H1 (cell line): ENCODE results near the gene GNAL. TPM values are rescaled to one million over a fixed set of nuclear protein-coding genes. Genes with fewer than 3 reads are reported as not detected.
A peak's percentile ranks its signal among the peaks of the same experiment; 100 is the strongest.

Experiments used
- CTCF ChIA-PET: fragments of 300-600 bp; sonication (Branson Sonifier 250); formaldehyde crosslinking; loops from one replicate; lab custom pipeline; 2021; ENCODE audit not compliant: partially characterized antibody; lab: Charles Lee
- POLR2A ChIA-PET: fragments of 300-600 bp; sonication (Branson Sonifier 250); formaldehyde crosslinking; loops from one replicate; lab custom pipeline; 2021; ENCODE audit warnings: inconsistent platforms; ENCODE audit not compliant: partially characterized antibody; lab: Charles Lee
- DNase-seq, 2 experiments: peaks; one replicate each; pipeline versions ENCODE4 v3.0.0 to v3.0.0-alpha.2; 2010 to 2022; ENCODE audit warnings: low spot score in 2 of 2, low read depth in 1 of 2, mixed read lengths in 1 of 2
- FAIRE-seq: peaks from 2 replicates; lab custom pipeline; 2011; peaks lifted over from hg19 to GRCh38; lab: Jason Lieb, UNC
- H2AFZ ChIP-seq: 2 replicates; pipeline ENCODE4 v1.8.1; 2012; ENCODE audit warnings: low read length, inconsistent platforms
- H2AK5ac ChIP-seq: 2 replicates; pipeline ENCODE4 v1.6.1; 2013; ENCODE audit warnings: low read depth, low read length
- H2BK120ac ChIP-seq: replicated peaks from 2 replicates; pipeline ENCODE3; 2013; ENCODE audit warnings: low read depth, low read length, inconsistent platforms
- H2BK12ac ChIP-seq: 2 replicates; pipeline ENCODE4 v1.6.1; 2013; ENCODE audit warnings: low read depth, low read length
- H2BK15ac ChIP-seq: 2 replicates; pipeline ENCODE4 v1.6.1; 2013; ENCODE audit warnings: low read length
- H2BK20ac ChIP-seq: 2 replicates; pipeline ENCODE4 v1.6.1; 2013; ENCODE audit warnings: low read length
- H2BK5ac ChIP-seq: 2 replicates; pipeline ENCODE4 v1.6.1; 2013; ENCODE audit warnings: low read depth, low read length
- H3K14ac ChIP-seq: 2 replicates; pipeline ENCODE4 v1.6.1; 2013; ENCODE audit warnings: inconsistent platforms; ENCODE audit not compliant: insufficient read length
- H3K18ac ChIP-seq: 2 replicates; pipeline ENCODE4 v1.6.1; 2013; ENCODE audit warnings: low read length; ENCODE audit errors: extremely low read depth
- H3K23ac ChIP-seq: 2 replicates; pipeline ENCODE4 v1.6.1; 2013; ENCODE audit warnings: inconsistent platforms; ENCODE audit not compliant: insufficient read length
- H3K23me2 ChIP-seq: 2 replicates; pipeline ENCODE4 v1.6.1; 2013; ENCODE audit warnings: low read depth, low read length
- H3K27ac ChIP-seq: 2 replicates; pipeline ENCODE4 v1.6.1; 2011; ENCODE audit warnings: low read depth, low read length, inconsistent platforms
- H3K27me3 ChIP-seq, 4 experiments: replicated peaks in 1 of 4; 1 replicate in 1 of 4; 2 replicates in 3 of 4; pipeline versions ENCODE4 v1.6.1 to v1.8.1; 2011 to 2013; ENCODE audit warnings: low read length in 3 of 4, mild to moderate bottlenecking in 3 of 4, inconsistent platforms in 2 of 4, mixed read lengths in 2 of 4, moderate library complexity in 1 of 4; ENCODE audit not compliant: control insufficient read depth in 3 of 4, insufficient read depth in 3 of 4; ENCODE audit errors: extremely low read depth in 1 of 4
- H3K36me3 ChIP-seq, 4 experiments: 2 replicates each; pipeline versions ENCODE4 v1.6.1 to v1.8.1; 2011 to 2013; ENCODE audit warnings: mild to moderate bottlenecking in 4 of 4, low read length in 3 of 4, moderate library complexity in 2 of 4, control low read depth in 1 of 4, inconsistent platforms in 1 of 4; ENCODE audit not compliant: insufficient read depth in 4 of 4, control insufficient read depth in 2 of 4
- H3K4ac ChIP-seq: replicated peaks from 2 replicates; pipeline ENCODE3; 2013; ENCODE audit warnings: low read length, low read depth, mixed read lengths, inconsistent platforms; ENCODE audit not compliant: insufficient read length
- H3K4me1 ChIP-seq, 4 experiments: replicated peaks in 1 of 4; 1 replicate in 1 of 4; 2 replicates in 3 of 4; pipeline versions ENCODE4 v1.6.1 to v1.8.1; 2011 to 2013; ENCODE audit warnings: low read length in 3 of 4, inconsistent platforms in 2 of 4, mixed read lengths in 1 of 4; ENCODE audit not compliant: insufficient read depth in 4 of 4, control insufficient read depth in 3 of 4
- H3K4me2 ChIP-seq, 2 experiments: 2 replicates each; pipeline versions ENCODE4 v1.6.1 to v1.8.1; 2011 to 2013; ENCODE audit warnings: low read depth in 2 of 2, low read length in 2 of 2, control low read depth in 1 of 2, inconsistent platforms in 1 of 2, mild to moderate bottlenecking in 1 of 2; ENCODE audit not compliant: insufficient read depth in 1 of 2
- H3K4me3 ChIP-seq, 4 experiments: fragments of 200-600, 300-600 bp in 1 of 4; sonication (generic), shearing (Covaris generic), sonication (Bioruptor Twin) in 1 of 4; 2 replicates each; pipeline versions ENCODE4 v1.5.1 to v1.8.1; 2011 to 2016; ENCODE audit warnings: low read length in 4 of 4, low read depth in 3 of 4, control low read depth in 2 of 4, inconsistent platforms in 2 of 4, mild to moderate bottlenecking in 2 of 4, mixed read lengths in 1 of 4, moderate library complexity in 1 of 4; ENCODE audit not compliant: insufficient read depth in 2 of 4; ENCODE audit errors: extremely low read depth in 1 of 4
- H3K56ac ChIP-seq: replicated peaks from 2 replicates; pipeline ENCODE3; 2013; ENCODE audit warnings: low read depth, mild to moderate bottlenecking, mixed read lengths, low read length, inconsistent platforms; ENCODE audit not compliant: insufficient read length
- H3K79me1 ChIP-seq: 2 replicates; pipeline ENCODE4 v1.6.1; 2013; ENCODE audit warnings: low read depth, low read length, control low read depth
- H3K79me2 ChIP-seq, 2 experiments: 2 replicates each; pipeline versions ENCODE4 v1.6.1 to v1.8.1; 2012 to 2013; ENCODE audit warnings: low read length in 2 of 2, mild to moderate bottlenecking in 2 of 2, inconsistent platforms in 1 of 2; ENCODE audit not compliant: insufficient read depth in 2 of 2, control insufficient read depth in 1 of 2
- H3K9ac ChIP-seq, 4 experiments: replicated peaks in 1 of 4; 1 replicate in 1 of 4; 2 replicates in 3 of 4; pipeline versions ENCODE4 v1.6.1 to v1.8.1; 2011 to 2013; ENCODE audit warnings: low read depth in 3 of 4, low read length in 3 of 4, control low read depth in 2 of 4, mild to moderate bottlenecking in 2 of 4, moderate library complexity in 2 of 4, inconsistent platforms in 1 of 4; ENCODE audit errors: extremely low read depth in 1 of 4
- H3K9me3 ChIP-seq, 2 experiments: 2 replicates each; pipeline versions ENCODE4 v1.6.1 to v1.8.1; 2012 to 2013; ENCODE audit warnings: mild to moderate bottlenecking in 2 of 2, moderate library complexity in 2 of 2, control low read depth in 1 of 2, inconsistent platforms in 1 of 2, low read depth in 1 of 2, low read length in 1 of 2, mixed read lengths in 1 of 2; ENCODE audit not compliant: insufficient read depth in 2 of 2
- H4K20me1 ChIP-seq, 2 experiments: replicated peaks in 1 of 2; 2 replicates each; pipeline versions ENCODE3 to v1.8.1; 2011 to 2013; ENCODE audit warnings: inconsistent platforms in 2 of 2, low read length in 2 of 2, mild to moderate bottlenecking in 1 of 2; ENCODE audit not compliant: insufficient read depth in 2 of 2, control insufficient read depth in 1 of 2
- H4K5ac ChIP-seq: 2 replicates; pipeline ENCODE4 v1.6.1; 2013; ENCODE audit warnings: low read length, low read depth, mixed read lengths, inconsistent platforms; ENCODE audit not compliant: insufficient read length
- H4K8ac ChIP-seq: 2 replicates; pipeline ENCODE4 v1.8.0; 2013; ENCODE audit warnings: mild to moderate bottlenecking, moderate library complexity, low read length, inconsistent platforms; ENCODE audit not compliant: insufficient read depth; ENCODE audit errors: extremely low read depth
- H4K91ac ChIP-seq: replicated peaks from 2 replicates; pipeline ENCODE3; 2013; ENCODE audit warnings: low read length, mixed read lengths, inconsistent platforms; ENCODE audit not compliant: insufficient read length
- CTCF ChIP-seq, 3 experiments: IDR thresholded peaks; 1 replicate in 2 of 3; 2 replicates in 1 of 3; pipeline versions ENCODE4 v1.5.1 to v1.6.1; 2011; ENCODE audit warnings: low read length in 3 of 3, mild to moderate bottlenecking in 3 of 3, inconsistent platforms in 2 of 3, low read depth in 1 of 3, moderate library complexity in 1 of 3; ENCODE audit not compliant: insufficient read depth in 1 of 3; ENCODE audit errors: control extremely low read depth in 1 of 3
- RFX5 ChIP-seq: IDR thresholded peaks from 2 replicates; pipeline ENCODE4 v1.6.1; 2011; ENCODE audit warnings: low read depth, low read length, improper control_type of control experiment, borderline replicate concordance
- SP1 ChIP-seq: IDR thresholded peaks from 2 replicates; pipeline ENCODE4 v1.6.1; 2011; ENCODE audit warnings: low read depth, low read length
- WGBS, 2 experiments: shearing (Covaris generic) in 1 of 2; methylation state at CpG; one replicate each; pipeline versions ENCODE4 v1.1.6 to v1.1.7; 2013 to 2015; ENCODE audit warnings: low lambda C conversion rate in 2 of 2, mixed read lengths in 2 of 2, inconsistent platforms in 1 of 2, low coverage in 1 of 2, missing lambda C conversion rate in 1 of 2; ENCODE audit not compliant: insufficient replicate concordance in 2 of 2, insufficient coverage in 1 of 2, insufficient read length in 1 of 2; ENCODE audit errors: extremely low coverage in 1 of 2, missing lambda C conversion rate in 1 of 2; 5-methylcytosine and 5-hydroxymethylcytosine counted together
- polyA plus RNA-seq, 7 experiments: library from polyadenylated mRNA; depleted of rRNA in 3 of 7; stranded (reverse) in 5 of 7; unstranded in 2 of 7; fragments of >200 nt in 5 of 7; fragments of 200-250 nt in 2 of 7; gene quantifications; 1 replicate in 5 of 7; 2 replicates in 1 of 7; 4 replicates in 1 of 7; pipeline versions ENCODE4 v1.2.1 to v1.2.3, GENCODE V29; 2011 to 2013; ENCODE audit warnings: missing spikeins in 2 of 7, mixed read lengths in 2 of 7
- total RNA-seq: library from RNA; stranded (reverse); fragmentation: NEBNext Ultra II Directional; extraction: Animal tissue kit (Norgen Biotek cat#: 25700); gene quantifications from 2 replicates; pipeline ENCODE4 v1.2.1, GENCODE V29; 2021

Gene GNAL
- total and polyA plus RNA-seq, 2 of the 8 experiments (the other 6 are each of a cell fraction or from before 2014, with no cell fraction given), result 13.2 to 18.3 TPM

DNA sequence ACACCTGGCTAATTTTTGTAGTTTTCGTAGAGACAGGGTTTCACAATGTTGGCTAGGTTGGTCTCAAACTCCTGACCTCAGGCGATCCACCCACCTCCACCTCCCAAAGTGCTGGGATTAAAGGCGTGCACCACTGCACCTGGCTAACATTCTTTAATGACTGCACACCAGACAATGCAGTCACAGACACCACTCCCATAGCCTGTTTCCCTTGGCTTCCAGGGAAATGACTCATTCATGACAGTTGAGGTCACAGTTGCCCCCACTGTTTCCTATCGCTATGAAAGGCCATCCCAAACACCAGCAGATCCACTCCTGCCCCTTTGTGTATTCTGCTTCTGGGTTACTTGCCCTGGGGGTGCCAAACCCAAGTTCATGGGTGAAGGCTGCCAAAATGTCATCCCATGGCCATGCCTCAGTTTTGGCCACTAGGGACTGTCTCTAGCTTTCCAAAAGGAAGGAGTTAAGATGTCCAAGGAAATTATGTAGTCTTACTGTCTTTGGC, 170.9 kb downstream of the GNAL start:
- Histone ChIP-seq H2AFZ (no peak overlapping the region), H3K23me2 (peaks cover 3% of the 10 kb centered on the region; the same call in 1 of the 2 replicates), H2AK5ac (0 out of 2 replicates have a peak overlapping the region, but pooled peaks have one; percentile 59), H3K4ac (no peak overlapping the region), H3K36me3 (no peaks in the 10 kb centered on the region), H2BK15ac (no peak overlapping the region), H4K5ac (no peak overlapping the region), H3K9ac (no peak overlapping the region; a peak in 1 of 7 replicates), H3K23ac (no peak overlapping the region), H3K4me3 (no peak overlapping the region), H3K79me2 (no peaks in the 10 kb centered on the region), H2BK12ac (no peak overlapping the region), H4K20me1 (no peaks in the 10 kb centered on the region), H3K9me3 (no peaks in the 10 kb centered on the region), H2BK20ac (no peak overlapping the region), H3K4me1 (peaks cover 0 to 10% (median 8%) of the 10 kb centered on the region in 4 experiments; a peak in 5 of 7 replicates), H4K91ac (no peak overlapping the region), H3K18ac (no peak overlapping the region), H2BK120ac (no peak overlapping the region), H3K56ac (no peak overlapping the region), H2BK5ac (no peak overlapping the region), H3K4me2 (no peak overlapping the region), H3K27ac (no peak overlapping the region), H4K8ac (no peak overlapping the region), H3K14ac (no peak overlapping the region), H3K27me3 (no peaks in the 10 kb centered on the region), H3K79me1 (no peaks in the 10 kb centered on the region; the same call in 1 of the 2 replicates)
- CTCF ChIA-PET, result interaction anchor here (0.7 to 2.3 kb wide), 9 partner anchors 9 to 127 kb away, joined by 3 to 8 read pairs (median 3); no protein-coding TSS in a partner anchor
- POLR2A ChIA-PET, result no interaction called here
- FAIRE-seq (no peak), DNase-seq (peak in 1 of 2 experiments; percentile 32)
- 86% methylated on average over 4 of the region's 4 CpGs; no CpG with 5 or more reads in 1 of the 2 experiments for WGBS, 2 experiments
- no peak for TF ChIP-seq RFX5
- TF ChIP-seq SP1, result no peak
- TF ChIP-seq CTCF (IDR thresholded peaks at IDR 0.05; ENCODE audit: control extremely low read depth in 1 of 3, insufficient read depth in 1 of 3, low read depth in 1 of 3, low read length in 3 of 3), result peak in 1 of 3 experiments; percentile 40; a peak in 1 of 4 replicates
